Activated CD8-positive, alpha-beta memory T cell treated with anti-CD3 and anti-CD28 coated beads, Interleukin-2, amount 50 U/mL, for 1 hour (primary cell): ENCODE data around the gene ZNF77.
"Not testable (repeated sequence)": the region's sequence is repeated elsewhere in the genome, so short reads cannot be mapped to it uniquely, and the experiment has no call there.

ENCODE experiments used
- DNase-seq: peaks from one replicate; pipeline ENCODE4 v3.0.0-alpha.2; 2020; ENCODE audit errors: extremely low read depth

The ZNF77 gene

GRCh38 chr19:2970201-2970835, 25.5 kb upstream of the ZNF77 start:
- DNase-seq, result no peak

GRCh38 chr19:2969104-2969504, 24.3 kb upstream of the ZNF77 start:
- no peak for DNase-seq

- no peak for DNase-seq
Measured at GRCh38 chr19:2967972-2968371, 23.2 kb upstream of the ZNF77 start.

GRCh38 chr19:2964874-2965273, 20.1 kb upstream of the ZNF77 start:
- no peak for DNase-seq

- not testable (repeated sequence) for DNase-seq
Measured at GRCh38 chr19:2963631-2964030, 18.9 kb upstream of the ZNF77 start.

GRCh38 chr19:2963122-2963521, 18.4 kb upstream of the ZNF77 start:
- DNase-seq, result no peak

- DNase-seq, result peak; percentile 30
Measured at GRCh38 chr19:2962018-2962670, 17.4 kb upstream of the ZNF77 start.

- no peak for DNase-seq
Measured at GRCh38 chr19:2960120-2960519, 15.3 kb upstream of the ZNF77 start.

GRCh38 chr19:2957160-2957559, 12.4 kb upstream of the ZNF77 start:
- DNase-seq, result no peak

GRCh38 chr19:2952953-2953481, 8.2 kb upstream of the ZNF77 start:
- DNase-seq, result no peak

- DNase-seq, result peak; percentile 98
Measured at GRCh38 chr19:2950286-2951124, 5.7 kb upstream of the ZNF77 start.

GRCh38 chr19:2949939-2950285, 5.1 kb upstream of the ZNF77 start:
- DNase-seq, result no peak

- DNase-seq, result no peak
Measured at GRCh38 chr19:2945575-2946184, 909 bp upstream of the ZNF77 start.

- no peak for DNase-seq
Measured at GRCh38 chr19:2944403-2944774, 382 bp downstream of the ZNF77 start.

GRCh38 chr19:2942928-2943640, 1.7 kb downstream of the ZNF77 start:
- DNase-seq, result no peak

- DNase-seq, result not testable (repeated sequence)
Measured at GRCh38 chr19:2935863-2936262, 8.9 kb downstream of the ZNF77 start.

GRCh38 chr19:2933490-2933910, 11.3 kb downstream of the ZNF77 start:
- DNase-seq, result no peak

GRCh38 chr19:2927032-2927430, 17.7 kb downstream of the ZNF77 start:
- no peak for DNase-seq

- DNase-seq, result no peak
Measured at GRCh38 chr19:2926341-2927031, 18.3 kb downstream of the ZNF77 start.

- no peak for DNase-seq
Measured at GRCh38 chr19:2923510-2923909, 21.3 kb downstream of the ZNF77 start.

- no peak for DNase-seq
Measured at GRCh38 chr19:2922987-2923386, 21.8 kb downstream of the ZNF77 start.
